HFFc6 (cell line): ENCODE measurements around the gene AMOTL1. TPM values are rescaled to one million over a fixed set of nuclear protein-coding genes. Genes with fewer than 3 reads are reported as not detected.
A peak's percentile ranks its signal among the peaks of the same experiment; 100 is the strongest.

ENCODE experiments used
- DNase-seq: peaks from one replicate; pipeline ENCODE4 v3.0.0-alpha.2; 2018
- H3K27ac Mint-ChIP-seq: 2 replicates; pipeline ENCODE4 v1.8.0; 2020; ENCODE audit warnings: mild to moderate bottlenecking, mixed read lengths
- H3K27me3 Mint-ChIP-seq: 2 replicates; pipeline ENCODE4 v1.8.0; 2021; ENCODE audit warnings: mild to moderate bottlenecking, moderate library complexity, mixed read lengths; ENCODE audit not compliant: insufficient read depth
- H3K36me3 Mint-ChIP-seq: 2 replicates; pipeline ENCODE4 v1.8.0; 2021; ENCODE audit warnings: low read depth, mixed read lengths
- H3K4me1 Mint-ChIP-seq: 2 replicates; pipeline ENCODE4 v1.8.0; 2020; ENCODE audit warnings: low read depth, mixed read lengths
- H3K4me3 Mint-ChIP-seq: 2 replicates; pipeline ENCODE4 v1.8.0; 2020; ENCODE audit warnings: mild to moderate bottlenecking, moderate library complexity, mixed read lengths
- H3K9me3 Mint-ChIP-seq: 2 replicates; pipeline ENCODE4 v1.8.0; 2020; ENCODE audit warnings: mild to moderate bottlenecking, mixed read lengths
- CTCF ChIP-seq: fragments of 200-600 bp; sonication (generic); IDR thresholded peaks from 2 replicates; pipeline ENCODE4 v1.5.0; 2021; ENCODE audit warnings: antibody characterized with exemption, mild to moderate bottlenecking
- total RNA-seq, 6 experiments: library from RNA; stranded (reverse); fragmentation: NEBNext Ultra II Directional; extraction: Animal tissue kit (Norgen Biotek cat#: 25700); gene quantifications; 2 replicates in 1 of 6; 3 replicates in 5 of 6; pipeline ENCODE4 v1.2.3, GENCODE V29; 2021

The AMOTL1 gene
- total RNA-seq, 6 experiments from 2014 or later: 43.1 to 65.9 (median 48.4) TPM

- Mint-ChIP-seq H3K9me3 (no peaks in the 10 kb centered on the region), H3K36me3 (peaks cover 47% of the 10 kb centered on the region), H3K4me1 (peaks cover 45% of the 10 kb centered on the region), H3K4me3 (peak overlapping the region; percentile 70), H3K27me3 (peaks cover 5% of the 10 kb centered on the region), H3K27ac (peak overlapping the region; percentile 98)
- peak; percentile 97 for DNase-seq
- TF ChIP-seq CTCF: peak; percentile 67
Measured at GRCh38 chr11:94876645-94877442, 108.7 kb downstream of the AMOTL1 start.

- H3K27ac Mint-ChIP-seq: peak overlapping the region; percentile 98
- H3K27me3 Mint-ChIP-seq: peaks cover 5% of the 10 kb centered on the region
- no peaks in the 10 kb centered on the region for H3K9me3 Mint-ChIP-seq
- H3K4me3 Mint-ChIP-seq: no peak overlapping the region; the same call in 1 of the 2 replicates
- peaks cover 42% of the 10 kb centered on the region for H3K36me3 Mint-ChIP-seq
- DNase-seq: no peak
- peaks cover 45% of the 10 kb centered on the region for H3K4me1 Mint-ChIP-seq
- no peak for TF ChIP-seq CTCF
Measured at GRCh38 chr11:94877443-94878200, 109.5 kb downstream of the AMOTL1 start.

DNA sequence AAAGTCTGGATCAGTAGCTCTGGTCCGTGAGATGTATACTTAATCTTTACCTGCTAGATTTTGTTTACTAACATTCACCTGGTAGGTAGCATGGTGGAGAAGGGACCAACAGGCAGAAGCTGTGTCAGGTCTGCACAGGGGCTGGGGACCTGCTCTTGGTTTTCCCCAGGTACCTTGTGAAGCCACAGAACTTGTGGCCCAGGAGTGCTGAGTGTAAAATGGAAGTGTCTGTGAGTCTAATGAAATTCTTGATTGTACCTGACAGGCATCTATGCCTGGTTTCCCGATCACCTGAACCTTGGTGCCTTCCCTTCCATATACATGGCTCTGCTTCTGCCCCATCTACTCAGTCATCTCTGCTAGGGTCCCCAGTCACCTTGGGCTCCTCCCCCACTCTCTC lies 110.8 kb downstream of the AMOTL1 start:
- Mint-ChIP-seq H3K4me1 (peaks cover 45% of the 10 kb centered on the region), H3K9me3 (no peaks in the 10 kb centered on the region), H3K4me3 (no peak overlapping the region), H3K36me3 (peaks cover 53% of the 10 kb centered on the region), H3K27me3 (peaks cover 1% of the 10 kb centered on the region), H3K27ac (no peak overlapping the region)
- no peak for DNase-seq
- no peak for TF ChIP-seq CTCF

DNA sequence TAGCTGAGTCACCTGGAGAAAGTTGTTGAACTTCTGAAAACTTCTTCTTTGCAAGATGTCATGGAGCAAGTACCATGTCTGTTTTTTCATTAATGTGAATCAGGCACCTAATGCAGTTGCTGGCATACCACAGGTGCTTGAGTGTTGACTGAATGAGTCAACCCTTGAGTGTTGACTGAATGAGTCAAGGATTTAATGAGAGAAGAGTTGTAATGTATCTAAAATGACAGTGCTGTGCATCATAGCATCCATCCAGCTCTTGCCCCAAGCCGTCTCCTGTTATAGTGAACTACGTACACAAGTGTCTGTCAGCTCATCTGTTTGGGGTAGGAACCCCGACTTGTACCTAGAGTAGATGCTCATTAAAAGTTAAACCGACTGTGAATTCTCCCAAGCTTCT lies 112.1 kb downstream of the AMOTL1 start:
- no peaks in the 10 kb centered on the region for H3K9me3 Mint-ChIP-seq
- DNase-seq: peak; percentile 41
- no peak overlapping the region for H3K27ac Mint-ChIP-seq
- peaks cover 54% of the 10 kb centered on the region for H3K4me1 Mint-ChIP-seq
- TF ChIP-seq CTCF: no peak
- H3K4me3 Mint-ChIP-seq: no peak overlapping the region
- H3K36me3 Mint-ChIP-seq: peaks cover 63% of the 10 kb centered on the region
- H3K27me3 Mint-ChIP-seq: peaks cover 2% of the 10 kb centered on the region

DNA sequence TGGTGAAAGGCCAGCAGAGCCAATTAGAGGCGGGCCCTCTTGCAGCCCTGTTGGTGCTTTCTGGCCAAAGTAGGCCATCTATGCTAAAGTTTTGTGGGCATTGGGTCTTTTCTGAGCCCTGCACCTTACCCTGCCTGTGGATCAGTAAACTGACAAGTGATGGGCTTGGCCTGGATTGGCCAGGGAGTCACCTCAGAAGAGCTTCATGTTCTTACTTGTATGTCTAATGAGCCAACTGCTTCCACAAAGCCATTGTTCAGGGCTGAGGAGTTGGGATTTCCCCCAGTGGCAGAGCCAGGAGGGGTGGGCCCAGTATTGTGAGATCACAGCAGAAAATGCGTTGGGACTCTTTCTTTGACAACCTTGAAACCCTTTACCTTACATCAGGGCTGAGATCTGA lies 114.8 kb downstream of the AMOTL1 start:
- H3K9me3 Mint-ChIP-seq: no peaks in the 10 kb centered on the region
- peaks cover 2% of the 10 kb centered on the region for H3K27me3 Mint-ChIP-seq
- H3K27ac Mint-ChIP-seq: no peak overlapping the region
- TF ChIP-seq CTCF: no peak
- peaks cover 61% of the 10 kb centered on the region for H3K36me3 Mint-ChIP-seq
- DNase-seq: no peak
- peaks cover 31% of the 10 kb centered on the region for H3K4me1 Mint-ChIP-seq
- H3K4me3 Mint-ChIP-seq: no peak overlapping the region
